K562 treated with DMSO at 1 percent for 12 hours (cell line): ENCODE results near the gene TAMM41. TPM values are rescaled to one million over a fixed set of nuclear protein-coding genes. Genes with fewer than 3 reads are reported as not detected.

Experiments used
- total RNA-seq: library from RNA; unstranded; fragments of 300-600 nt; gene quantifications from 2 replicates; pipeline ENCODE4 v1.2.3, GENCODE V29; 2022; ENCODE audit not compliant: insufficient read depth

The TAMM41 gene, protein sequence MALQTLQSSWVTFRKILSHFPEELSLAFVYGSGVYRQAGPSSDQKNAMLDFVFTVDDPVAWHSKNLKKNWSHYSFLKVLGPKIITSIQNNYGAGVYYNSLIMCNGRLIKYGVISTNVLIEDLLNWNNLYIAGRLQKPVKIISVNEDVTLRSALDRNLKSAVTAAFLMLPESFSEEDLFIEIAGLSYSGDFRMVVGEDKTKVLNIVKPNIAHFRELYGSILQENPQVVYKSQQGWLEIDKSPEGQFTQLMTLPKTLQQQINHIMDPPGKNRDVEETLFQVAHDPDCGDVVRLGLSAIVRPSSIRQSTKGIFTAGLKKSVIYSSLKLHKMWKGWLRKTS
- 15.1 and 23.8 TPM in 2 replicates for total RNA-seq

DNA sequence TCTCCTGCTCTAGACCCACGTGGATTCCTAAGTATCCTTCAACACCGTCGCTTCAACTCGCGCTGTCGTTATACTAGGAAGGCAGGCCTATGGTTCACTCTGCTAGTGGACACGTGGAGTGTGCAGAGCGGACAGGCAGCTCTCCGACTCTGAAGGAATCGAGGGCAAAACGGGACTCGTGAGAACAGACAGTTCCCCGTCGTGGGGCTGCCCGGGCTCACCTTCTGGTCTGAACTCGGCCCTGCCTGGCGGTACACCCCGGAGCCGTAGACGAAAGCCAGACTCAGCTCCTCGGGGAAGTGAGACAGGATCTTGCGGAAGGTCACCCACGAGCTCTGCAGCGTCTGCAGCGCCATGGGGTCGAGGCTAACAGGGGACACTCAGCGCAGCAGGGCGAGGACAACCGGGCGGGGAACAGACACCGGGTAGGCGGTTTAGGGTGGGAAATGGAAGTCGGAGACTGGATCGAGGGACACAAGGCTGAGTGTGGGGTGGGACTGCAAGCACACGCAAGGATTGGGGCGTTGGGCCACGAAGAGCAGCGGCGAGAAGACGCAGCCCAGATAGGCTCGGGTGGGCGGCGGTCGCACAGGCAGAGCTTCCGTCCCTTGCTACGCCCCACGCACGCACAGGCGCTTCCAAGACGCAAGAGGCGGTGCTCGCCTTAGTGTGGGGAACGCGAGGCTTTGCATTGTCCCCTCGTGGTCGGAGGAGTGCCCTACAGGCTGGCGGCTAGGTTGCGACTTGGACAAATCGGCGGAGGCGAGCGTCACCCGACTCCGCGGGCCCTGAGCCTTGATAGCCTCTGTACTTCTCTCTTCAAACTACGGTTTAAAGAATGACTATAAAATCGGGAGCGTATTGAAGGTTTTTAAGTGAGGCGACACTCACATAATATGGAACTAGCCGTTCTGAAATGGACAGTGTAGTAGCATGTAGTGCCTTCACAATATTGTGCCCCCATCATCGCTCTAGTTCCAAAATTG lies at the start of gene TAMM41:
Gene TAMM41 (minus strand): TSS at position 605 of the 986 bp plus-strand sequence. CDS start 249 bp downstream, at position 356.

Other genes with a start within 250 kb of the TAMM41 start
- gene VGLL4, start 203.0 kb downstream of the TAMM41 start, total RNA-seq = 5.3 and 19.2 TPM in 2 replicates
- not detected in 2 replicates for gene SYN2, start 157.5 kb upstream of the TAMM41 start, total RNA-seq